ENCODE results near the gene DGKD. TPM values are rescaled to one million over a fixed set of nuclear protein-coding genes. Genes with fewer than 3 reads are reported as not detected.
"Not testable (repeated sequence)": the region's sequence is repeated elsewhere in the genome, so short reads cannot be mapped to it uniquely, and the experiment has no call there.

The DGKD gene
- total RNA-seq, 1 donor from 2014 or later: 68.6 TPM

DNA sequence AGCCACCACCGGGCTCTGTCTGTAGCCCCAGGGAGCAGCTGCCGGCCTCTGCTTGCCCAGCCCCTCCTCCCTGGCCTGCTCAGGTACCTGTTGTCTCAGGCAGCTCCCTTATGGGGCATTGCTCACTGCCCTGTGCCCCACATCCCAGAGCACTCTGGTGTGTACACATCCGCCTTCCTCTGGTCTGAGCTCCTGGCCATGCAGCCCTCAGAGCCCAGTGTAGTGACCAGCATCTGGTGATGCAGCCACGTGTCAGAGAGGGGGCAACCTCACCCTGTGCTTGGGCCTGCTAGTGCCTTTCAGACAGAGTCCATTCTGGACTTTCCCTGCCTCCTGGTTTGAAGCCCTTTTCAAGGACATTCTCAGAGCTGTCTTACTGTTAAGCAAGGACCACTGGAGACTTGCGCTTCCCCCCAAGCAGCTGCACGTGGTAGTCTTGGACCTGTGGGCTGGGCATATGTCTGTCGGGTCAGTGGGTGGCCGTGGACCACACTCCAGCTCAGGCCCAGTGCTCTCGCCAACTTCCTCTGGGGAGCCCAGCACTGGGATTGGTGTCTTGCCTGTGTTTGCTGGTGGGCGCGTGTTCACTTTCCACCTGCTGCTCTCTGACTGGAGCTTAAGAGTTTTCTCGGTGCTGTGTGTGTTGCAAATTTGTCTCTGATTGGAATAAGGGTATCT is 30.7 kb downstream of the DGKD start:
- intact Hi-C loops (cut with micrococcal nuclease): no loop called here

DNA sequence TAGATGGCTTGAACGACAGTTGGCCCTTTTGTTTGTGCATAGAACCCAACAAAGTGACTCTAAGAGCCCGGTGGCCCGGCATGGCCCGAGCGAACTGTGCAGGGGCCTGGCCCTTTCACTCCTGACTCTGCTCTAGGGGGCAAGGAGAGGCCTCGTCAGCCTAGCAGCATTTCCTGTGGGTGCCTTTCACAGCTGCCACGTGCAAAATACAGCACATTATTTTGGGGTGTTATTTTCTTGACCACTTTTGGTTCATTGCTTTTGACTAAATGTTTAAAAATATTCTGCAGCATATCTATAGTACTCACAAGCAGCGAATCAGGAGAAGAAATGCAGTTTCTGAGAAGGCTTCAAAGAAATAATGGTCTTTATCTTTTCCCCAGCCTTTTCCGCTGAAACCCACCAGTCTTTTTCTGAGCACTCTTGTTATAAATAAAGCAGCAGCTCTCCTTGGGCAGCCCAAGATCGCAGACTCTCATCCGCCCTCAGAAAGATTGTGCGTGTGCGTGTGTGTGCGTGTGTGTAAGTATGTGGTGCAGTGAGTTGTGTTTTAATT is 31.3 kb downstream of the DGKD start:
- intact Hi-C loops (cut with micrococcal nuclease): no loop called here

DNA sequence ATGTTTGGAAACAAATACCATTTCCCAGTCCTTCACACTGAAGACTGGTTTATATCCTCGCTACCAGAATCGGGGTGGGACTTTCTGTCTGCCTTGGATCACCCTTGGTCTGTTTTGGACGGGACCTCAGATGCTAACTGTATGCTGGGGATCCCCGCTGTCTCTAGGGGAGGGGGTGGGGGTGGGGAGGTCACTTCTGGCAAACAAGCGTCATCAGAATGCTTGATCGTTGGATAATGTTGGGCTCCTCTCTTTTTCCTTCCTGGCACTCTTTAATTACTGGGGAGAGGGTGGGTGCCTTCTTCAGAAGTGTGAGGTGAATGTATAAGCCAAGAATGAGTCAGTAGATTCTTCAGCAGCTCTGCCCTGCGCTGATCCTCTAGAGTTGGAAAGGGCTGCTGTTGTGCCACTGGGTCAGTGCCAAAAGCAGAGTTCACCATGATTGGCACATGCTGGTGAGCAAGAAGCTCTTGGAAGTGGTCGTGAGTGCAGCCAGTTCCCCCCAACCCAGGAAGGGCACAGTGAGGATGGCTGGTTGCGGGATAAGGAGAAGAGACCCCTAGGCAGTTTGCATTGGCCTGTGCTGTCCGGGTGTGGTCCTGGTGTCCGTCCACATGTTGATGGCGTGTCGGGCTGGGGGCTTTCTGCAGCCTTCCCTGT is 32.2 kb downstream of the DGKD start:
- intact Hi-C loops (cut with micrococcal nuclease): no loop called here

DNA sequence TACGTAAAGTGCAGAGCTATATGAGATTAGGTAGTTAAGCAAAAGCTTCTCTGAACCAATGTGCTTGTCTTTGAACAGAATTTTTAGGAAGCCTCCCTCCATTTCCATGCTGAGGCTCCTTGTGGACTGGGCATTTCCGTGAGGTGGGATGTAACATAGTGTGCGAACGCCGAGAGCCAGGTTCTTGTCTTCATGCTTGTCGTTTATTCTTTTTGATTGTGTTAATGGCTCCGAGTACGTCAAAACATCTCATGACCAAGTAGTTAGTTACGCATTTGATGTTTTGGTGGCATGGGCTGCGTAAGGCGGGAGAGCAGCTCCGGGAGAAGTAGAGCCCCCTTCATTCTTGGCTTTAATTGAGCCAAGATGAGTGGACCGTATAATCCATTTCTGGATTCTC is 32.9 kb downstream of the DGKD start:
- intact Hi-C loops (cut with micrococcal nuclease): no loop called here

DNA sequence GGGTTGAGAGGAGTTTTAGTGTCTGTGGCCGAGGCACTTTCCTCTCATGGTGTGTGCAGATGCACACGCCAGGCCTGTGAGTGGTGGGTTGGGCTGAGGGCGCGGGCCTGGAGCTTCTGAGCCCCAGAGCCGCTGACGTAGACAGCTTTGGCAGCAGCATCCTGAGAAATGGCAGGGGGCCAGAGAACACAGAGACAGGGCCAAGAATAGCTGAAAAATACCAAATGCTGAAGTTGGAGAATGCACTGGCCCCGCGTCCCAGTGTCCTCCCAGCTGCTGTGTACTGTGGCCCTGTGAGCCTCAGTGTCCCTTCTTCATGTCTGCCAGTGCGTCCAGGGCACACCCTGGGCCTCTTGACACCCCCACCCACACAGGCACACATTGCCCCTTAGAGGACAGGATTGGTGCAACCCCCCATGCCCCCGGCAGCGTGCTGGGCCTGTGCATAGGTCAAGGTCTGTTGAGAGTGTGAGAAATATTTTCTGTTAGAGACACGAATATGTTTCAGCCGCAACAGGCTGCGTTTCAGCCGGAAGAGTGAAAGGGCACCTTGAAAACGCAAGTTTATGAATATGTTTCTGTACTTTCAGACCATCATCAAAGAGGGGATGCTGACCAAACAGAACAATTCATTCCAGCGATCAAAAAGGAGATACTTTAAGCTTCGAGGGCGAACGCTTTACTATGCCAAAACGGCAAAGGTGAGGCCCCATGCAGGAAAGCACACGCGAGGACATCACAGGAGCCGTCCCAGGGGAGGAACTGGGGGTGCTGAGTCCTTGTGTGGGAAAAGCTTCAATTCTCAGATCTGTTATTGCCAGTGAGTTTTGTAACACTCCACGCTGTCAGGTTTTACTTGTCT is 33.6 kb downstream of the DGKD start:
- intact Hi-C loops (cut with micrococcal nuclease): no loop called here

DNA sequence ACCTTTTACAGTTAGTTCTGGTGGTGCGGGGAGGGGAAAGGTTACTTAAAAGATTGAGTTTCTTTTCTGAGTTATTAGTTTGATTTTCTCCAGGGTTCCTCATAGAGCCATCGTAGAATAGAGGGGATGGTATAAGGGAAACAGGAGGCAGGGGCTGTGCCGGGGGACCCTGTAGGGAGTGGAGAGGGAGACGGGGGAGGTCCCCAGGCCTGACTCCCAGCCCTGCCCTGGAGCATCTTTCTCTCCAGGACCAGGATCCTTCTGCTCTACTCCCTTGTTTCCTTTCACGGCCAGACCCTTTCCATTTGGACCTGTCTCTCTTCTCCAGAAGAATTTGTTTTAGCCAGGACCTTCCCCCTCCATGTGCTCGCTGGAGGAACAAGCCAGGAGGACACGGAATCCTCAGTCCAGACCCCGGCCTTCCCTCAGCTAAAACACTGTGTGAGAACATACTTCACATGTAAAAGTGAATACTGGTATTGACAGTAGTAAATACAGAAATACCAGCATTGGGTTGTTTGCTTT is 35.4 kb downstream of the DGKD start:
- intact Hi-C loops (cut with micrococcal nuclease): no loop called here

DNA sequence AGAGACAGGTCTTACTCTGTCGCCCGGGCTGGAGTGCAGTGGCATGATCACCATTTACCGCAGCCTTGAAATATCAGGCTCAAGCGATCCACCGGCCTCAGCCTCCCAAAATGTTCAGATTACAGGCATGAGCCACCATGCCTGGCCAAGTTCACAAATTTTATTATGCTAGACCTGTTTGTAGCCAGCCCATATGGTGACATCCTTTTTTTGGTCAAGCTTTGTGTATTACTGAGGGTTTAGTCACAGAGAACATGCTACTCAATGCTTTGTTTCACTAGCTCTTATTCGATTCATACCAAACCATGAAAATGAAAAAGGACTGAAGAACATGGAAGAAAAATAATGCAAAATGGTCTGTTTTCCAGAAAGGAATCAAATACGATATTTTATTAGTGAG is 41.4 kb downstream of the DGKD start:
- intact Hi-C loops (cut with micrococcal nuclease): no loop called here

DNA sequence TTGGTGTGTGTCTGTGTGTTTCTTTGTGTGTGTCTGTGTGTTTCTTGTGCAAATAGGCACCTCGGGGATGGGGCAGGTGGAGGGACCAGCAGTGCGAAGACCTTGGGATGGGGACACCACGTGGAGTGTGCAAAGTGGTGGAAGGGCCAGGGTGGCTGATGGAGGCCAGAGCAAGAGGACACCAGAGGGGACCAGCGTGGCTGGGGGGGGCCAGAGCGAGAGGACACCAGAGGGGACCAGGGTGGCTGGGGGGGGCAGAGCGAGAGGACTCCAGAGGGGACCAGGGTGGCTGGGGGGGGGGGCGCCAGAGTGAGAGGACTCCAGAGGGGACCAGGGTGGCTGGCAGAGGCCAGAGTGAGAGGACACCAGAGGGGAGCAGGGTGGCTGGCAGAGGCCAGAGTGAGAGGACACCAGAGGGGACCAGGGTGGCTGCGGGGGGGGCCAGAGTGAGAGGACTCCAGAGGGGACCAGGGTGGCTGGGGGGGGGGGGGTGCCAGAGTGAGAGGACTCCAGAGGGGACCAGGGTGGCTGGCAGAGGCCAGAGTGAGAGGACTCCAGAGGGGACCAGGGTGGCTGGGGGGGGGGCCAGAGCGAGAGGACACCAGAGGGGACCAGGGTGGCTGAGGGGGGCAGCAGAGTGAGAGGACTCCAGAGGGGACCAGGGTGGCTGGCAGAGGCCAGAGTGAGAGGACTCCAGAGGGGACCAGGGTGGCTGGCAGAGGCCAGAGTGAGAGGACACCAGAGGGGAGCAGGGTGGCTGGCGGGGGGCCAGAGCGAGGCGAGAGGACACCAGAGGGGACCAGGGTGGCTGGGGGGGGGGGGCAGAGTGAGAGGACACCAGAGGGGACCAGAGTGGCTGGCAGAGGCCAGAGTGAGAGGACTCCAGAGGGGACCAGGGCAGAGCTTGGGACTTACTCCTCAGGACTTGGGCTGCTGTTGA is 42.7 kb downstream of the DGKD start:
- intact Hi-C loops (cut with micrococcal nuclease): not testable (repeated sequence)

DNA sequence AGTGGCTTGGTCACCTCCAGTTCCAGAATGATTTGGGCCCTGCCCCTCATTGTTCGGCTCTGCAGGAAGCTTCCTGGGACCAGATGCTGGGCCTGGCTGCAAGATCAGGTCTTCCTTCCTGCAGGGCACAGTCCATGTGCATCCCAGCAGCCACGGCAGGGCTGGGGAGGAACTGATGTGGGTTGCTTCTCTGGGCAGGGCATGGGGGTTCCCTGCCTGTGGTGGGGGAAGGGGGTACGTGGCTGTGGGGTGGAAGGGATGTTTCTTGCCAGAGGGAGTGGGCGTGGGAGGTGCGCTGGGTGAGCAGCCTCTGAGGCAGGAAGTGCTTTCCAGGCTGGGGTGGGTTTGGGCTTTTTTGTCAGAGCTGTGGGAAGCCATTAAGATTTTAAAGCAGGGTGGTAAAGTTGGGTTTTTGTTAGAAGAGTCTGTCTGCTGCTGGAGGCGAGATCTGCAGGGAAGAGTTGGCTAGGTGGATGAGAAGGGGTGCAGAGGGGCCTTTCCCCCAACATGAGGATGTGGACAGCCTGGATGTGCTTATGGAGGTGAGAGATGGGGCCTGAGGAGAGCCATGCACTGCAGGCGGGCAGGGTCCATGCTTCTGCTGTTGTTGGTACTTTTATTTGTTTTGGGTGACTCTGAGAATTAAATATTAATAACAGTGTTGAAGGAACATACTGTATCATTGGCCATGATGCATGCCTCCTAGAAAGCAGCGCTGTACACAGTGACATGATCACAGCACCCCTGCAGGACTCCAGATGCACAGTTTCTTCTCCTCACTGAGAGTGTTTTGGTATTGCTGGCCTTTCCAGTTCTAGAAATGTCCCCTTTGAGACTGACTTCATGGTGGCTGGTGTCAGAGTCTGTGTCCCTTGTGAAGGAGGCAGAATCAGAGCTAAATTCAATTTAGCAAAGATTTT is 45.3 kb downstream of the DGKD start:
- intact Hi-C loops (cut with micrococcal nuclease): loop anchor here (1.0 to 5.0 kb wide), 2 partner anchors 23 to 47 kb away; partner anchors contain the start of gene DGKD

DNA sequence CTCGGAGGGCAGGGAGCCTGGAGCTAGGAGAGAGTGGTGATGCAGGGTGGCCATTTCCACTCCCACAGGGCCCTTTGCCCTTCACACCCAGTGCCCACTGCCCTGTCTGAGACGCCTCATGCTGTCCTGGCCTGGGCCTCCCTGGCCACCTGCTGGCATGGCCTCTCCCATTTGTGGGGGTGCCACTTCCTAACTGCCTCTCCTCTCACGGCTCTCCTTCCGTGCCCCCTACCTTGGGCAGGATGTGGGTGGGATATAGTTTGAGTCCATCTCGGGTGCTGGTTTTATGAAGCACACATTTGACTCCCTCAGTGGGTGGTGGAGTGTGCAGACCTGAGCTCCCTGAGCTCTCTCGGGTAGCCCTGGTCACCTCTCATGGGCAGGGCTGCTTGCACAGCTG is 46.0 kb downstream of the DGKD start:
- intact Hi-C loops (cut with micrococcal nuclease): loop anchor here (5.0 kb wide), 1 partner anchor 48 kb away; the partner anchor contains the start of gene DGKD

DNA sequence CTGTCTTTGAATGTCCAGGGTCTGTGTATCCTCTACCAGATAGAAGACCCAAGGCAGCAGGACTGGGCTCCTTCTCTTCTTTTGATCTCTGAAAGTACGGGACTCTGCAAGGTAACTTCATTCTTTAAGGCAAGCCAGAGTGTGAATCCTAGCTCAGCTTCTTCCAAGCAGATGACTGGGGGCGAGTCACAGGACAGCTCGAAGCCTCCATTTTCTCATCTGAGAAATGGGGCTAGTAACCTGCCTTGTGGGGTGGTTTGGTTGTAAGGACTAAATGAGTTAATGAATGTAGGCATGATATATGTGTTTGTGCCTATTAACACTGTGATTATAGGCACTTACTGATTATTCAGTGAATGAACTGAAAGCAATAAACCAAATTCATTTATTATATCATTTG is 46.7 kb downstream of the DGKD start:
- intact Hi-C loops (cut with micrococcal nuclease): loop anchor here (5.0 kb wide), 1 partner anchor 49 kb away; the partner anchor contains the start of gene DGKD

DNA sequence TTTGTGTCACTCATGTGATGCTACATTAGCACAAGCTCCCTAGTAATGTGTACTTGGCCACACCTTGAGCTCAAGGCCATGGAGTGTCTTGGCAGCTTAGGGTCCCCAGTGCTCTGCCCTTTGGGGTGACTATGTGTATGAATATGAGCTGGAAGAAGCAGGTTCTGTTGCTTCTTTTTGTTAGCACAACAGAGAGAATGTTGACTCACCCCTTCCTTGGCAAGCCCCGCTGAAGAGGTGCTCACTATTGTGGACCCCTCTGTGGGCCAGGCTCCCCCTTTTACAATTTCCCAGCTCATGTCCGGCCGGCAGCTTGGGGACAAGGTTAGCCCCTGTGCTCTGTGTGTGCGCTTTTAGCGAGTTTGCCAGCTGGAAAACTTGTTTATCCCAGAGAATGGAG is 48.1 kb downstream of the DGKD start:
- intact Hi-C loops (cut with micrococcal nuclease): loop anchor here (5.0 kb wide), 1 partner anchor 50 kb away; the partner anchor contains the start of gene DGKD

DNA sequence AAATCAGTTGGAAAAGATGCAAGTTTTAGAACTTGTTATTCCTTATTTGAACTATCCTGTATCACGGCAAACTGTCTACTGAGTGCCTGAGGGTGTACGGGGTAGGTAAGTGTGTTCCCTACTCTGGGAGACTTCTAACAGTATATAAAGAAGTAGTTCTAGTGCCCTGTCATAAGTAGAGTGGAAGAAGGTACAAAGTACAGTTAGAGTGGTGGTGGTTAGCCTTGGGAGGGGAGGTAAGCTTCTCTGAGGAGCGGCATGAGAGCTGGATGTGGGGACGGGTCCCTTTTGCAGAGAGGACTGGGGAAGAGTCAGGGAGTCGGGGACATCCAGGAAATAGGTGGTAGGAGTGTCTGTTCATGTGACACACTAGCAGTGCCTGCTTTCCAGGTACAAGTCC is 48.5 kb downstream of the DGKD start:
- intact Hi-C loops (cut with micrococcal nuclease): loop anchor here (5.0 kb wide), 1 partner anchor 50 kb away; the partner anchor contains the start of gene DGKD

DNA sequence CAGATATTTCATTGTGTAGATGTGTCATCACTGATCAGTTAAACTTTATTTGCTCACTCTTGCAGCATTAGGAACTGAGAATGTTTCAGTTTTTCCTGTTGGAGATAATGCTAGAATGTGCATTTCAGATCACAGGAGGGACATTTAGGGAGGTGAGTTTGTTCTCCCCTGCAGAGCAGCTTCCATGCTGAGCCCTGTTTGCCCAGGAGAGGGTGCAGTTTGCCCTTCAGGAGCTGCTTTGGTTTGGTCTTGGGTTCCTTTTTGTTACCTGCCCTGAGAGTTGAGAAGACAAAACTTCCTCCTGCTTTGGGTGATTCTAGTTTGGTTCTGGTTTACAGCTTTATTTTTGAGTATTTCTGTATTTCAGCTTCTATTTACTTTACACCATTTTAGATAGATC is 49.9 kb downstream of the DGKD start:
- intact Hi-C loops (cut with micrococcal nuclease): loop anchor here (1.0 to 5.0 kb wide), 3 partner anchors 15 to 52 kb away; partner anchors contain the start of gene DGKD

DNA sequence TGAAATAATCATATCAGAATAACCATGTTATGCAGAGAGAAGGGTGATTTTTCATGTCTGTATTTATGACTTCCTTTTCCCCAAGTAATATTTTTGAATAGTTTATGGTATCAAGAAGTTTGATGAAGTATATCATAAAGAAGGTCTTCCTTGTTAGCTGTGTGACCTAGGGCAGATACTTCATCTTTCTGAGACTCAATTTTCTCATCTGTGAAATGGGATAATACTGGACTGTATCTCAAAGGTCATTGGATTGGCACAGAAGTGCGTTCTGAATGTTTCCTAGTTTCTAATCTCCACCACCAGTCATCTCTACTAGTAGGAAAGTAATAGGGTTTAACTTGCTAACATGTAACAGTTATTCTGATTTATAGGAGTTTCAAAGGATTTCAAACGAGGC is 52.6 kb downstream of the DGKD start:
- intact Hi-C loops (cut with micrococcal nuclease): no loop called here

DNA sequence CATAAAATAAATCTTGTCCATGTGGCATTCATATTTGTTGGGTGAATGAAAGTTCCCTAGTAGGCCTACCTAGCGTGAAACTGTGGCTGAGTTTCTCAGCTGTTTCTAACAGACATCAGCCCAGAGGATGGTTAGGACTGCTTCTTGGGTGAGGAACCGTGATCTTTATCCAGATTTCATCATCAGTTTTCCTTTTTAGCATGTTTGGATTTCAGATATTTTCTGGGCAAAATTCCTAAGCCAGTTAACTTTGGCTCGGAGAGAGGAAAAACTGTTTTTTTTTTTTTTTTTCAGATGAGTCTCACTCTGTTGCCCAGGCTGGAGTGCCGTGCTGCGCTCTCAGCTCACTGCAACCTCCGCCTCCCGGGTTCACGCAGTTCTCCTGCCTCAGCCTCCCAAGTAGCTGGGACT is 53.5 kb downstream of the DGKD start:
- intact Hi-C loops (cut with micrococcal nuclease): no loop called here

DNA sequence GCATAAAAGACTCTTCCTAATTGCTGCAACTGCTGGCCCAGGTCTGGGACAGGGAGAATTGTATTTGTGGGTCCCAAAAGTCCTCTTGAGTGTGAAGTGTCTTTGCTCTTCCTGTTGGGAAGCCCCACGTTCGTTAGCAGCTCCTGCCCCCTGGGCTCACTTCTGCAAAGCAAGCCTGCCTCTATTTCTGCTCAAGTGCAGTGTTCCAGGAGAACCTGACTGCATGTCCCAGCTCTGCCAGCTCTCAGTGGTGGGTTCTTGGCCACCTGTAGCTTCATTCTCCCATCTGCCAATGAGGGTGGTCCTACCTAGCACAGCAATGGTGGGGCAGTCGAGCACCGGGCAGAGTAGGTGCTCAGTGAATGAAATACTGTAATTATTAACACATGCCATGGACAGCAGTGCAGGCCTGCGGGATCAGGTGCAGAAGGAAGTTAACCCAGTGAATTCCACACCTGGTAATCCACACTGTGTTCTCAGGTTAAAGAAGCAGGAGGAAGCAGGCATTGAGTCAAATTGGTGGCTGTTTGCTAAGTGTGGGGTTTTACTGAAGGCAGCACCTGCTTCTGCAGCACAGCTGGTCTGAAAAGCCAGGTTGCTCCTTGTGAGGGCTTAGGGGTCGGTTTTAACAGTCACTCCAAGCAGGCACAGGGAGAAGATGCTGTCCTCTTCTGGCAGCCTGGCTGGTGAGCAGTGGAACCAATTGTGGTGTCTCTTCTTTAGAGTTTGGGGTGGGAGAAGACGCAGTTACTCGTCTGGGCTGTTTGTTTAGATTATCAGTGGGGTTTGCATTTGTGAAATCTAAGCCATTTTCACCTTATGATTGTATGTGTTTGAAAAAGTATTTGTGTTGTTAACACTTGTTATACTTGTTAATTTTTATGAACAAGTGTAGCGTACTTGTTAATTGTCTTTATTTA is 54.3 kb downstream of the DGKD start:
- intact Hi-C loops (cut with micrococcal nuclease): no loop called here

All from T-helper 2 cell treated with Interferon-gamma antibody and Interleukin-4, amounts not matched to agents 100 ng/mL and 5 ng/mL, for 36 hours (primary cell).